Bronchial epithelial cell (primary cell): ENCODE results near the gene EGFR. TPM values are rescaled to one million over a fixed set of nuclear protein-coding genes. Genes with fewer than 3 reads are reported as not detected.
A peak's percentile ranks its signal among the peaks of the same experiment; 100 is the strongest.

Experiments
- DNase-seq: peaks from one replicate; pipeline ENCODE4 v3.0.0-alpha.2; 2010; ENCODE audit warnings: low read depth
- FAIRE-seq: peaks from 2 replicates; lab custom pipeline; 2011; peaks lifted over from hg19 to GRCh38; lab: Jason Lieb, UNC
- H3K27me3 ChIP-seq: 2 replicates; pipeline ENCODE4 v1.5.1; 2011; ENCODE audit warnings: low read length; ENCODE audit not compliant: control insufficient read depth, insufficient read depth
- H3K36me3 ChIP-seq: 2 replicates; pipeline ENCODE4 v1.5.1; 2011; ENCODE audit warnings: low read length; ENCODE audit not compliant: control insufficient read depth, insufficient read depth
- H3K4me3 ChIP-seq: 2 replicates; pipeline ENCODE4 v1.5.1; 2011; ENCODE audit warnings: mild to moderate bottlenecking, low read depth, low read length, control low read depth
- CTCF ChIP-seq: IDR thresholded peaks from 2 replicates; pipeline ENCODE4 v1.5.1; 2011; ENCODE audit warnings: mild to moderate bottlenecking, moderate library complexity, low read length, control low read depth, inconsistent platforms; ENCODE audit not compliant: insufficient read depth, severe bottlenecking
- total RNA-seq: library from RNA; depleted of rRNA; stranded (reverse); fragments of >200 nt; gene quantifications from 2 replicates; pipeline ENCODE4 v1.2.1, GENCODE V29; 2014

Gene EGFR
- total RNA-seq, 1 donor from 2014 or later: 137 TPM

GRCh38 chr7:55082228-55082603 is 63.4 kb downstream of the EGFR start:
- no peak for TF ChIP-seq CTCF
- Histone ChIP-seq H3K36me3 (peaks cover 13% of the 10 kb centered on the region), H3K27me3 (no peaks in the 10 kb centered on the region), H3K4me3 (no peak overlapping the region)
- FAIRE-seq (no peak), DNase-seq (no peak)

- Histone ChIP-seq H3K4me3 (no peak overlapping the region), H3K27me3 (no peaks in the 10 kb centered on the region), H3K36me3 (peaks cover 18% of the 10 kb centered on the region)
- FAIRE-seq (no peak), DNase-seq (no peak)
- no peak for TF ChIP-seq CTCF
These were observed 64.4 kb downstream of the EGFR start for GRCh38 chr7:55083206-55083605.

GRCh38 chr7:55084307-55084706 is 65.5 kb downstream of the EGFR start:
- TF ChIP-seq CTCF: no peak
- FAIRE-seq (no peak), DNase-seq (no peak)
- Histone ChIP-seq H3K27me3 (no peaks in the 10 kb centered on the region), H3K4me3 (no peak overlapping the region), H3K36me3 (peaks cover 18% of the 10 kb centered on the region)

GRCh38 chr7:55085511-55086412 is 66.9 kb downstream of the EGFR start:
- Histone ChIP-seq H3K4me3 (no peak overlapping the region), H3K36me3 (peaks cover 18% of the 10 kb centered on the region), H3K27me3 (no peaks in the 10 kb centered on the region)
- TF ChIP-seq CTCF: no peak
- DNase-seq (no peak), FAIRE-seq (no peak)

- peak; percentile 54 for DNase-seq
- TF ChIP-seq CTCF: no peak
- Histone ChIP-seq H3K4me3 (no peak overlapping the region), H3K27me3 (no peaks in the 10 kb centered on the region), H3K36me3 (peaks cover 14% of the 10 kb centered on the region)
- no peak for FAIRE-seq
These were observed 67.8 kb downstream of the EGFR start for GRCh38 chr7:55086413-55087201.
